ENCODE measurements around the gene FBLN2.

Gene FBLN2

GRCh38 chr3:13533885-13534301, 15.0 kb upstream of the FBLN2 start:
- no peak for DNase-seq

- no peak for DNase-seq
These were observed 13.4 kb upstream of the FBLN2 start for GRCh38 chr3:13535526-13535875.

DNA sequence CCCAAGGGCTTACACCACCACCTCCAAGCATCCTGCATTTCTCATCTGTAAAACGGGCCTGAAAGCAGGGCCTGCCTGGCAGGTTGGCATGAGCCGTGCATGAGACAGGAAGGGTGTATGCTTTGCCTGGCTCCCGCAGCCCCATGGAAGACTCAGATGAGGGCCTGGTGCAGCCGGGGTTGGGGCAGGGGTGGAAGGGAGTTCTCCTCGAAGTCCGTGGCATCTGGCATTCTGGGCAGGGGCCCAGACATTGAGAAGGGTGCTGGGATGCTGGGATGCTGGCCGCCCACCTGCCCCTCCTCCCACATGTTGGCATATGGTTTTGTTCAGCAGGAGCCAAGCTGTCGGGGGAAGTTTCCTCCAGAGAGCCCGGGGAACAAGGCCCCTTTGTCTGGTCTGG, 13.0 kb upstream of the FBLN2 start:
- no peak for DNase-seq

GRCh38 chr3:13536432-13536831, 12.5 kb upstream of the FBLN2 start:
- no peak for DNase-seq

GRCh38 chr3:13536832-13537231, 12.1 kb upstream of the FBLN2 start:
- DNase-seq = no peak

DNA sequence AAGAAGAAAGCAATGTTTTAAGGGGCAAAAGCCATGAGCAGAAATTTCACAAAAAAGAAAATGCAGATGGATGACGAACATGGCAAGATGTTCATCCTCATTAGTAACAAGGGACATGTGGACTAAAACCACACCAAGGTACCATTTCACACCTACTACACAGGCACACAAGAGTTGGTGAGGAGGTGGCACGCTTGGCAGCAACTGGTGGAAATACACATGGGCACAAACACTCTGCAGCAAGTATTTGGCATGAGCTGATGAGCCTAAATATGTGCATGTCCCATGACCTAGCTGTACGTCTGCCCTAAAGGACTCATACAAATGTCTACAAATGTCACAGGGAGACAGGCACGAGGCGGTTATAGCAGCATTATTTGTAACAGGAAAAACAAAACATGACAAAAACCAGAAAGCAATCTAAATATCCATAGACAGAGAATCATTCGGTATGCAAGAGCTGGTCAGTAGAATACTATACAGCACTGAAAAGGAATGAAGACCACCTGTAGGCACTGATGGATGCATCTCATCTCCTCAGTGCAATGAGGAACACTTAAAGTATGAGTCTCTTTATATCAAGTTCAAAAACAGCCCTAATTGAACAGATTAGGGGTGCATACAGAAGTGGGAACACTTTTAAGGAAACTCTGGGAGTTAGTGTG, 11.5 kb upstream of the FBLN2 start:
- DNase-seq = no peak

DNA sequence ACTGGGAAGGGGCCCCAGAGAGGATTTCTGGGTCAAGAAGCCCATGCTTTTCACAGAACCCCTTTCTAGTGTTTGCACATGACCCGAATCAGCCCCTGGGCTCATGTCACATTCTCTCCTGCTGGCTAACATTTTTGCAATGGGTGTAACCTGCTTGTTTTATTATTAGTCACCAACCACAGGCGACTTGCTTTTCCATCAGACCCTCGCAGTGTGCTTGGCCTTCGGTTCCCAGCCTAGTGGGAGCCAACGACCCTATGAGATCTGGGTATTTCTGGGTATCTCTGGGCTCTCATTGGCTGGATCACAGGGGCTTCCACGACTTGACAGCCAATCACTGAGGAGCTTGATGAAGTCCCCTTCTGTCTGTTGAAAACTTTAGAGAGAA, 11.0 kb upstream of the FBLN2 start:
- DNase-seq = no peak

DNA sequence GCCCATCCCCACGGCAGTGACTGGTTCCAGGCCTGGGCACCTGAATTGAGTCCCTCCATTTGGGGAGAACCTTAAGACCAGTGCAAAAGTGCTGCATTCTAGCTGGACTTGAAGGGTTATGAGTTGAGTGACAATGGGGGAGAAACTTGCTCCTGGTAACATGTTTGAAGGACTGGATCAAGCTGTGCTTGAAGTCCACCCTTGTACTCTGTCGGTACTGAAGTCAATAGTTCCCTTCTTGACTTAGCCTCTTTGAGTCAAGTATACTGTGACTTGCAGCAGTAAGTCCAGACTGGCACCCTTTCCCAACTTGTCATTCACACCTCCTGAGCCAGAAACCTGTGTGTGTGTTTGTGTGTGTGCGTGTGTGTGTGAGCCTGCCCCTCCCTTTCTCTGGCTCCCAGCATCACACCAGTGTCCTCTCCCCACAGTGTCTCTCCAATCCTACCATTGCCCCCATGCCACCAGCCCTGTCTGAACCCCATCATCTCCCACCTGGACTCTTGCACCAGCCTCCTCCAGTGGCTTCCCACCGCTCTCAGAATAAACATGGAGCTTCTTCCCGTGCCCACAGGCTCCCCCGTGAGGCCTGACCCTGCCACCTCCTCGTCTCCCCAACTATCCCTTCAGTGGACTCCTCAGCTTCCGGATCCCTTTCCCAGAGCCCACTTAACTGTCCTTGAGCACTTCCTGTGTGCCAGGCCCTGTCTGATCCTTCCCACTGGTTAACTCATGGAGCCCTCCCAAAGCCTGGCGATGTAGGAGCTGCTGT, 10.2 kb upstream of the FBLN2 start:
- no peak for DNase-seq

DNA sequence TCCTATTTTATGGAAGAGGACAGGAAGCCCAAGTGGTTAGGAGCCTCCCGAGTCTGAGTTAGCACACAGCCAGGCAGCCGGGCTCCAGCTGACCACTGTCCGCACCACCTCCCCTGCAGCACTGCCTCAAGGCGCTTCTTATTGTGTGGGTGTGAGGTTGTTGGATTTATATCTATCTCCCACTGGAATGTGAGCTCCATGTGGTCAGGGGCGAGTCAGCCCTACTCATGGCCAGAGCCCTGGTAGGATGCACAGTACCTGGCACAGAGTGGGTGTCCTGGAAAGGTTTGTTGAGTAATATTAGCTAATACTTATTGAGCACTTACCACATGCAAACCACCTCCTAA, 9.7 kb upstream of the FBLN2 start:
- DNase-seq = no peak

DNA sequence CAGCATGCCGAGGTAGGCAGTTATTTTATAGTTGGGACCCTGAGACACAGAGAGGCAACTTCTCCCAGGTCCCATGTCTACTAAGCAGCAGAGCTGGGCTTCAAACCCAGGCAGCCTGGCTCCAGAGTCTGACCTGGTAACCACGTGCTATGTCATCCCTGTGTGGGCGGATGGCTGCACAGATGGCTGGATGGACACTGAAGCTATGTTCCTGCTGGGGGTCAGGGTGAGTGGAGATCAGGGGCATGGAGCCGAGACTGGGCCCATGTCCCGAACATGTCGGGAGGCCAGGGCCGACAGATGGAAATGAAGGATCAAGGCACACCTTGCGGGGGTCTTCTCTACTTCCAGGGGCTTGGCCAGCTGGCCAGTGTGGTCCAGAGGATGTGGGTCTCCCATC, 9.3 kb upstream of the FBLN2 start:
- no peak for DNase-seq

DNA sequence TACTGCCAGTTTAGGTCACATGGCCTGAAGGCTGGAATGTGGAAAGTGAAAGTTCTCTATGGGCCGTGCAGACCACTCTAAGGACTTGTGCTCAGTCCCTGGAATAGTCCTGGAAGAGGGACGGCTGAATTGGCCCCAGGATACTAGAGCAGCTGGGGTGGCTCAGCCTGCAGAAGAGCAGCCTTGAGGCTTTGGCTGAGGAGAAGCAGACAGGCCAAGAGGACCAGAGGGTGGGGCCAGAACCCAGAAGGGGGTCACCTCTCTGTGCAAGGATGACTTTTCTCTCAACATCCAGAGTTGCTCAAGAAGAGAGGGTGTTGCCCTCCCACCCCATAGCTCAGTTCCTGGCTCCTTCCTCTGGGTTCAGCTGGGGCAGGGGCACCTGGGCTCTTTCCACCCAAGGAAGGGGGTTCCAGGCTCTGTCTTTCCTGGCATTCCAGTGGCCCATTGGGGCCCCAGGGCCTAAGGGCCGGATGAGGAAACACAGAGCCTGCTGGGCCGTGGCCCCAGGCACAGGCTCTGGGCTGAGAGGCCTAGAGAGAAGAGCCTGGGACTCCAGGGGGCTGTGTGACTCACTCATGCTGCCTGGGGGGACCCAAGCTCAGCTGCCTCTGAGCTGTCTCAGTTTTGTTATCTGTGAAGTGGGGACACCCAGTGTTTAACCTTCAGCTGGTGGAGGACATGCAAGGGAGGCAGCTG, 8.5 kb upstream of the FBLN2 start:
- no peak for DNase-seq

DNA sequence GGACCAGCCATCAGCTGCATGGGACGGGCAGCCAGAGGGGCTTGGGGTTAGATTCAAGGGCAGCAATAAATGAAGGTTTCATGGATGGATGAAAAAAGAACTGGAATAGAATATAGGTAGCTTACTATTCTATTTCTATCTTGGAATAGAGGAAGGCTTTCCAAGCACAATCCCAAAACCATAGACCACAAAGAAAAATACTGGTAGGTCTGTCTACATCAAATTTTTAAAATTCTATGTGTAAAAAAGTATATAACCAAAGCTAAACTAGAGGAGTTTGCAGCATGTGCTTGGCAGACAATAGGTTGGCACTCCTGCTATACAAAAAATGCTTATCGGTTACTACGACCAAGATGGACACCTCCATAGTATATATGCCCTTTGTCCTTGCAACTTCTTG, 7.2 kb upstream of the FBLN2 start:
- no peak for DNase-seq

- no peak for DNase-seq
These were observed 6.8 kb upstream of the FBLN2 start for GRCh38 chr3:13542142-13542541.

GRCh38 chr3:13543253-13543652, 5.7 kb upstream of the FBLN2 start:
- DNase-seq = no peak

GRCh38 chr3:13544293-13544831, 4.6 kb upstream of the FBLN2 start:
- DNase-seq = no peak

DNA sequence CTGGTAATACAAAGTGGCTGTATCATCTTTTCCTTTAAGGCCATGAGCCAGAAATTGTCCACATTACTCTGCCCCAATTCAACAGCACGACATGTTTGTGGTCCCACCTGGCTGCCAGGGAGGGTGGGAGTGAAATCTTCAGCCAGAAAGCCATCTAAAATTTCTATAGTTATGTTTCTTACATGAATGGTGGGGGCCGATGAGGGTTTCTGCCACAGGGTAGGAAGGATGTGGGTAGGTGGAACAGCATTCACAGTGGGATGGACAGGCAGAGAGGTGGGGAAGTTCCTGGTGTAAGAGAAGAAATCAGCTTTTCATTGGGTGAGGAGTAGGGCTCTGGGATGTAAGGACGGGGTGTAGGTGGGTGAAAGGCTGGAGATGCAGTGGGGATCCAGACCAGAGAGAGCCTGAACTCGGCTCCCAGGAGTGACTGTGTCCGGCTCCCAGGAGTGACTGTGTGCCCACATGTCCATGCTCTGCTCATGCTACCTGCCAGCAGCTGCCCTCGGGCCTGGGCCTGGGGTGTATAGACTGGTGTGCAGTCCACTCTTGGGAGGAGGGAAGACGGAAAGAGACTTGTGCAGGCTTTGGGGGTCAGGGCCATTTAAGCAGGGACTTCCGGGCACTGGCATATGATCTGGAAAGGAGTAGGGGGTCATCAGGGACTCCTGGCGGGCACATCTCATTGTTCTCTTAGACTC, 3.8 kb upstream of the FBLN2 start:
- DNase-seq = no peak

DNA sequence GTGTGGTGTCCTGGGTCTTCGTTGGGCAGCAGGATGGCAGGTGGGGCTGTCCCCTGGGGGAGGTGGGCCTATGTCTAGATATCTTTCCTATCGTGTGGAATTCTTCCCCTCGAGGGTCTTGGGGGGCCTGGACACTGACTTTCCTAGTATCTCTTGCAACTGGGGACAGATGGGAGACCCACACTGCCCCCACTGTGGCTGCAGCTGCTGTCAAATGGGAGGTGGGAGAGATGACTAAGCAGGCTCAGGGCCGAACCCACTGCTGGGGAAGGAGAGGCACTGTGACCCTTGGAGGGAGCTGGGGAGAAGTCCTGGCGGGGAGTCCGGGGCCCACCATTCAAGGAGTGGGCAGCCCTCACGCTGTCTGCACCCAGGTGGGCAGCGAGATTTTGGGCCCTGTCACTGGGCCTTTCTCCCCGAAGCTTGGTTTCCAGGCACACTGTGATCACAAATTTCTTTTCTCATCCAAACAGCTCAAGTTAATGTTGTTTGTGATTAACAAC, 2.9 kb upstream of the FBLN2 start:
- DNase-seq = no peak

GRCh38 chr3:13546667-13547171, 2.2 kb upstream of the FBLN2 start:
- DNase-seq = no peak

DNA sequence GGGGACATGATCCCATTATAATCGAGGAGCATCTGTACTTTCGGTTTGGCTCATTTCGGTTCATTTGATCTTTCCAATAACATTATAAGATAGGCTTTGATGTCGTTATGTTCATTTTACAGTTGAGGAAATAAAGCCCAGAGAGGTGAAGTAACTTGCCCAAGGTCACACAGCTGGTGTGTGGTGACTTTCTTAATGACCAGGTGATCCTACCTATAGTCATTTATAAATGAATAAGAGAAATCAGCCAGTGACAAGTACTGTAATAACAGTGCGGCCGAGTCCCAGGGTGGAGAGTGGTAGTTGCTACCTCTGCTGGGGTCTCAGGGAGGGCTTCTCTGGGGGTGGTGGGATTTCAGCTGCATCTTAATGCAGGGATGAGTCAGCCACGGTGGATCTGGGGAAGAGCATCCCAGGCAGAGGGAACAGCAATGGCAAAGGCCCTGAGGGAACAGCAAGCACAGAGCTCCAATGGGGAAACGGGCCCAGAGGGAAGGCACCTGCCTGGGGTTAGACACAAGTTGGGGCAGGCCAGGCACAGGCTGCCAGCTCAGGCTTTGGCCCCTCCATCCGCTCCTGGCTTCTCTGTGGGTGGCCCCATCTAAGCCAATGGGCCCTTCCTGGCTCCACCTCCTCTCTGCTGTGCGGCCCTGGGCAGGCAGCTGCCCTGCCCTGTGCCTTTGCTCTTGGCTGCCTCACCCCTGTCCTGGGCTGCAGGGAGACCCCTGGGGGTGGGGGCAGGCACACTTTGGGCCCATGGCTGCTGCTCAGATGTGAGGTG, 1.1 kb upstream of the FBLN2 start:
- no peak for DNase-seq

GRCh38 chr3:13549623-13550422, 898 bp downstream of the FBLN2 start:
- no peak for DNase-seq

DNA sequence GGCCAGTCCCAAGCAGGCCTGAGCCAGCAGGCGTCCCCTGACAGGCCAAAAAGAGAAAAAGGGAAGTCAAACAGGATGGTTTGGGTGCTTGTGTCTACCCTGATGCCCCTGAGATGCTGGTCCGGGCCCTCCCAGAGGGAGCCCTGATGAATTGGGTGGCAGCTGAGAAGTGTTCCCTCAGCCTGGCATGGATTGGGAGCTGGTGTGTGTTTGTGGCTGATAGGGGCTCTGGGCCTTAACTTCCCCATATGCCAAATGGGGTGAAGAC, 1.4 kb downstream of the FBLN2 start:
- no peak for DNase-seq

Data from NCI-H1048 (cell line).